ENCODE results near the gene NFKBIB. TPM values are rescaled to one million over a fixed set of nuclear protein-coding genes. Genes with fewer than 3 reads are reported as not detected.
"Not testable (repeated sequence)": the region's sequence is repeated elsewhere in the genome, so short reads cannot be mapped to it uniquely, and the experiment has no call there.

The NFKBIB gene
- total RNA-seq, 1 donor from 2014 or later, result 18.0 TPM

- H3K36me3 Mint-ChIP-seq (ENCODE audit: unreplicated experiment), result peaks cover 13% of the 10 kb centered on the region
- no peak for TF ChIP-seq CTCF (IDR thresholded peaks at IDR 0.05)
- DNase-seq (ENCODE audit: extremely low spot score, unreplicated experiment), result no peak
- no peaks in the 10 kb centered on the region for H3K4me1 Mint-ChIP-seq (ENCODE audit: unreplicated experiment)
- no peaks in the 10 kb centered on the region for H3K9me3 Mint-ChIP-seq (ENCODE audit: unreplicated experiment)
- no peaks in the 10 kb centered on the region for H3K27me3 Mint-ChIP-seq (ENCODE audit: unreplicated experiment)
- no peak overlapping the region for H3K27ac Mint-ChIP-seq (ENCODE audit: unreplicated experiment)
- no peak overlapping the region for H3K4me3 Mint-ChIP-seq (ENCODE audit: unreplicated experiment)
Measured at GRCh38 chr19:38883286-38883685, 16.5 kb upstream of the NFKBIB start.

GRCh38 chr19:38884691-38885090, 15.1 kb upstream of the NFKBIB start:
- peaks cover 13% of the 10 kb centered on the region for H3K36me3 Mint-ChIP-seq (ENCODE audit: unreplicated experiment)
- H3K4me3 Mint-ChIP-seq (ENCODE audit: unreplicated experiment); H3K27ac Mint-ChIP-seq (ENCODE audit: unreplicated experiment); H3K4me1 Mint-ChIP-seq (ENCODE audit: unreplicated experiment); H3K9me3 Mint-ChIP-seq (ENCODE audit: unreplicated experiment); DNase-seq (ENCODE audit: extremely low spot score, unreplicated experiment); H3K27me3 Mint-ChIP-seq (ENCODE audit: unreplicated experiment): not testable (repeated sequence)

- Mint-ChIP-seq H3K36me3 (ENCODE audit: unreplicated experiment) (peaks cover 10% of the 10 kb centered on the region), H3K4me1 (ENCODE audit: unreplicated experiment) (no peaks in the 10 kb centered on the region), H3K9me3 (ENCODE audit: unreplicated experiment) (no peaks in the 10 kb centered on the region), H3K27ac (ENCODE audit: unreplicated experiment) (no peak overlapping the region), H3K27me3 (ENCODE audit: unreplicated experiment) (no peaks in the 10 kb centered on the region), H3K4me3 (ENCODE audit: unreplicated experiment) (no peak overlapping the region)
- TF ChIP-seq CTCF (IDR thresholded peaks at IDR 0.05), result no peak
- no peak for DNase-seq (ENCODE audit: extremely low spot score, unreplicated experiment)
Measured at GRCh38 chr19:38888876-38889275, 10.9 kb upstream of the NFKBIB start.

GRCh38 chr19:38889803-38890202, 10.0 kb upstream of the NFKBIB start:
- Mint-ChIP-seq H3K9me3 (ENCODE audit: unreplicated experiment) (no peaks in the 10 kb centered on the region), H3K4me1 (ENCODE audit: unreplicated experiment) (no peaks in the 10 kb centered on the region), H3K27ac (ENCODE audit: unreplicated experiment) (no peak overlapping the region), H3K36me3 (ENCODE audit: unreplicated experiment) (peaks cover 10% of the 10 kb centered on the region), H3K4me3 (ENCODE audit: unreplicated experiment) (no peak overlapping the region), H3K27me3 (ENCODE audit: unreplicated experiment) (no peaks in the 10 kb centered on the region)
- no peak for DNase-seq (ENCODE audit: extremely low spot score, unreplicated experiment)
- TF ChIP-seq CTCF (IDR thresholded peaks at IDR 0.05), result no peak

GRCh38 chr19:38890686-38891085, 9.1 kb upstream of the NFKBIB start:
- peaks cover 10% of the 10 kb centered on the region for H3K36me3 Mint-ChIP-seq (ENCODE audit: unreplicated experiment)
- no peak for TF ChIP-seq CTCF (IDR thresholded peaks at IDR 0.05)
- H3K4me3 Mint-ChIP-seq (ENCODE audit: unreplicated experiment), result no peak overlapping the region
- no peaks in the 10 kb centered on the region for H3K9me3 Mint-ChIP-seq (ENCODE audit: unreplicated experiment)
- H3K4me1 Mint-ChIP-seq (ENCODE audit: unreplicated experiment), result no peaks in the 10 kb centered on the region
- no peak overlapping the region for H3K27ac Mint-ChIP-seq (ENCODE audit: unreplicated experiment)
- no peaks in the 10 kb centered on the region for H3K27me3 Mint-ChIP-seq (ENCODE audit: unreplicated experiment)
- no peak for DNase-seq (ENCODE audit: extremely low spot score, unreplicated experiment)

GRCh38 chr19:38891771-38892170, 8.0 kb upstream of the NFKBIB start:
- H3K4me1 Mint-ChIP-seq (ENCODE audit: unreplicated experiment), result no peaks in the 10 kb centered on the region
- TF ChIP-seq CTCF (IDR thresholded peaks at IDR 0.05), result no peak
- DNase-seq (ENCODE audit: extremely low spot score, unreplicated experiment), result no peak
- no peak overlapping the region for H3K4me3 Mint-ChIP-seq (ENCODE audit: unreplicated experiment)
- H3K27ac Mint-ChIP-seq (ENCODE audit: unreplicated experiment), result no peak overlapping the region
- no peaks in the 10 kb centered on the region for H3K9me3 Mint-ChIP-seq (ENCODE audit: unreplicated experiment)
- H3K36me3 Mint-ChIP-seq (ENCODE audit: unreplicated experiment), result peaks cover 10% of the 10 kb centered on the region
- H3K27me3 Mint-ChIP-seq (ENCODE audit: unreplicated experiment), result no peaks in the 10 kb centered on the region
